HEK293 (cell line): ENCODE data around the gene RPS19.

Experiments
- CTCF ChIA-PET: fragments of 350-600 bp; formaldehyde crosslinking; extraction: SDS; loops from one replicate; lab custom pipeline; 2021; ENCODE audit warnings: antibody characterized with exemption; lab: Yijun Ruan, JAX
- POLR2A ChIA-PET: fragments of 300-600 bp; formaldehyde crosslinking; extraction: SDS; loops from one replicate; lab custom pipeline; 2020; ENCODE audit warnings: antibody characterized with exemption, inconsistent platforms; lab: Yijun Ruan, JAX
- H3K27ac ChIP-seq: fragments of 200-500 bp; sonication (Bioruptor generic); 2 replicates; pipeline ENCODE4 v1.5.1; 2014; ENCODE audit warnings: low read depth, low read length, control low read depth, inconsistent platforms; ENCODE audit errors: extremely low read depth
- H3K36me3 ChIP-seq, 2 experiments: fragments of 200-500 bp in 1 of 2; sonication (Bioruptor generic) in 1 of 2; 1 replicate in 1 of 2; 2 replicates in 1 of 2; pipeline ENCODE4 v1.5.1; 2014 to 2017; ENCODE audit warnings: inconsistent platforms in 2 of 2, low read length in 2 of 2; ENCODE audit not compliant: control insufficient read depth in 2 of 2, insufficient read depth in 1 of 2
- H3K4me1 ChIP-seq: fragments of 200-500 bp; sonication (Bioruptor generic); 2 replicates; pipeline ENCODE4 v1.5.1; 2014; ENCODE audit warnings: mild to moderate bottlenecking, low read length, inconsistent platforms; ENCODE audit not compliant: control insufficient read depth, insufficient read depth
- H3K4me3 ChIP-seq: 2 replicates; pipeline ENCODE4 v1.5.1; 2011; ENCODE audit warnings: low read depth, mild to moderate bottlenecking, control low read depth, low read length, moderate library complexity
- H3K9me3 ChIP-seq: fragments of 200-500 bp; sonication (Bioruptor generic); 2 replicates; pipeline ENCODE4 v1.5.1; 2014; ENCODE audit warnings: low read depth, low read length, inconsistent platforms; ENCODE audit not compliant: control insufficient read depth, insufficient read depth
- AEBP2 ChIP-seq: fragments of 450-650 bp; formaldehyde crosslinking; IDR thresholded peaks from 2 replicates; pipeline ENCODE4 v1.5.1; 2016; ENCODE audit warnings: missing biosample characterization, missing genetic modification characterization, borderline replicate concordance
- EGR2 ChIP-seq: fragments of 450-650 bp; formaldehyde crosslinking; IDR thresholded peaks from 2 replicates; pipeline ENCODE4 v1.5.1; 2016; ENCODE audit warnings: low read depth, missing biosample characterization, missing genetic modification characterization
- KLF1 ChIP-seq: fragments of 450-650 bp; formaldehyde crosslinking; IDR thresholded peaks from 2 replicates; pipeline ENCODE4 v1.5.1; 2016; ENCODE audit warnings: missing biosample characterization, missing genetic modification characterization
- KLF17 ChIP-seq: fragments of 450-650 bp; formaldehyde crosslinking; IDR thresholded peaks from 2 replicates; pipeline ENCODE4 v1.5.1; 2016; ENCODE audit warnings: missing biosample characterization, missing genetic modification characterization
- MYNN ChIP-seq: fragments of 450-650 bp; formaldehyde crosslinking; IDR thresholded peaks from 2 replicates; pipeline ENCODE4 v1.5.1; 2016; ENCODE audit warnings: missing biosample characterization, missing genetic modification characterization, borderline replicate concordance
- PBX3 ChIP-seq: sonication (generic); formaldehyde crosslinking; IDR thresholded peaks from 2 replicates; pipeline ENCODE4 v1.8.1; 2022; ENCODE audit warnings: mild to moderate bottlenecking, moderate library complexity, missing genetic modification reagents
- TCF7L2 ChIP-seq: IDR thresholded peaks from 2 replicates; pipeline ENCODE4 v1.6.1; 2011; ENCODE audit warnings: low read depth, mild to moderate bottlenecking, inconsistent platforms, low read length, moderate library complexity, borderline replicate concordance
- ZBTB17 ChIP-seq: fragments of 450-650 bp; formaldehyde crosslinking; IDR thresholded peaks from 2 replicates; pipeline ENCODE4 v1.5.1; 2016; ENCODE audit warnings: missing biosample characterization, missing genetic modification characterization
- ZFHX2 ChIP-seq: fragments of 450-650 bp; formaldehyde crosslinking; conservative IDR thresholded peaks from 2 replicates; pipeline ENCODE4 v1.5.1; 2016; ENCODE audit warnings: missing biosample characterization, missing genetic modification characterization
- ZNF184 ChIP-seq: fragments of 450-650 bp; IDR thresholded peaks from 2 replicates; pipeline ENCODE4 v1.5.1; 2018; ENCODE audit warnings: missing biosample characterization, mild to moderate bottlenecking, missing genetic modification characterization
- ZNF223 ChIP-seq: fragments of 450-650 bp; formaldehyde crosslinking; IDR thresholded peaks from 2 replicates; pipeline ENCODE4 v1.5.1; 2016; ENCODE audit warnings: missing biosample characterization, missing genetic modification characterization
- ZNF24 ChIP-seq: fragments of 450-650 bp; formaldehyde crosslinking; IDR thresholded peaks from 2 replicates; pipeline ENCODE4 v1.5.1; 2016; ENCODE audit warnings: missing biosample characterization, missing genetic modification characterization
- ZNF274 ChIP-seq, 2 experiments: fragments of 200-500 bp in 1 of 2; fragments of 450-650 bp in 1 of 2; sonication (Bioruptor generic) in 1 of 2; formaldehyde crosslinking in 1 of 2; IDR thresholded peaks; 2 replicates each; pipeline versions ENCODE4 v1.5.1 to v1.6.1; 2014 to 2016; ENCODE audit warnings: borderline replicate concordance in 1 of 2, inconsistent platforms in 1 of 2, low read length in 1 of 2, missing biosample characterization in 1 of 2, missing genetic modification characterization in 1 of 2
- ZNF366 ChIP-seq: fragments of 450-650 bp; formaldehyde crosslinking; conservative IDR thresholded peaks from 2 replicates; pipeline ENCODE4 v1.5.1; 2016; ENCODE audit warnings: missing biosample characterization, missing genetic modification characterization
- ZNF501 ChIP-seq: fragments of 450-650 bp; formaldehyde crosslinking; IDR thresholded peaks from 2 replicates; pipeline ENCODE4 v1.5.1; 2016; ENCODE audit warnings: missing biosample characterization, missing genetic modification characterization
- ZNF521 ChIP-seq: fragments of 450-650 bp; formaldehyde crosslinking; IDR thresholded peaks from 2 replicates; pipeline ENCODE4 v1.5.1; 2017; ENCODE audit warnings: missing biosample characterization, mild to moderate bottlenecking, missing genetic modification characterization
- ZNF530 ChIP-seq: fragments of 450-650 bp; formaldehyde crosslinking; IDR thresholded peaks from 2 replicates; pipeline ENCODE4 v1.5.1; 2016; ENCODE audit warnings: low read depth, missing biosample characterization, missing genetic modification characterization
- ZNF585B ChIP-seq: fragments of 450-650 bp; formaldehyde crosslinking; IDR thresholded peaks from 2 replicates; pipeline ENCODE4 v1.5.1; 2016; ENCODE audit warnings: missing biosample characterization, missing genetic modification characterization
- ZNF596 ChIP-seq: fragments of 450-650 bp; IDR thresholded peaks from 2 replicates; pipeline ENCODE4 v1.5.0; 2018; ENCODE audit warnings: missing biosample characterization, mild to moderate bottlenecking, missing genetic modification characterization, moderate library complexity

RPS19 gene

GRCh38 chr19:41886761-41887710 lies 27.0 kb downstream of the RPS19 start:
- peaks cover 11% of the 10 kb centered on the region; the same call in 1 of the 2 replicates for H3K4me1 ChIP-seq
- peaks cover 16 to 20% of the 10 kb centered on the region in 2 experiments for H3K36me3 ChIP-seq
- POLR2A ChIA-PET: interaction anchor here (0.5 to 5.1 kb wide), 5 partner anchors 14 to 151 kb away, joined by 3 to 68 read pairs (median 4); partner anchors contain the start of gene RPS19
- no peak overlapping the region for H3K4me3 ChIP-seq
- H3K27ac ChIP-seq: peak overlapping the region; percentile 22; the same call in 1 of the 2 replicates
- CTCF ChIA-PET: interaction anchor here (0.8 to 3.8 kb wide), 5 partner anchors 11 to 63 kb away, joined by 3 to 22 read pairs (median 4); no protein-coding TSS in a partner anchor
- TF ChIP-seq ZNF521 (tag by site-specific recombination): peak; percentile 86; the same call in 1 of the 2 replicates
- peak; percentile 62 for TF ChIP-seq KLF17 (tag by site-specific recombination)
- TF ChIP-seq ZNF366: peak; percentile 87
- TF ChIP-seq ZFHX2 (tag by site-specific recombination): 0 out of 2 replicates have a peak, but pooled peaks have one; percentile 47
- TF ChIP-seq KLF1 (tag by site-specific recombination): peak; percentile 77
- TF ChIP-seq ZNF223 (tag by site-specific recombination): no peak
- peak; percentile 33; the same call in 1 of the 2 replicates for TF ChIP-seq ZBTB17 (tag by site-specific recombination)
- peak; percentile 67 for TF ChIP-seq EGR2 (tag by site-specific recombination)
- no peak for TF ChIP-seq ZNF530 (tag by site-specific recombination)
- no peaks in the 10 kb centered on the region for H3K9me3 ChIP-seq

- peaks cover 20 to 23% of the 10 kb centered on the region in 2 experiments for H3K36me3 ChIP-seq
- peaks cover 11% of the 10 kb centered on the region; the same call in 1 of the 2 replicates for H3K4me1 ChIP-seq
- TF ChIP-seq MYNN (tag by site-specific recombination) (no peak), ZNF274 (IDR thresholded peaks at IDR 0.05; ENCODE audit: low read length) (no peak), ZNF274 (tag by site-specific recombination; IDR thresholded peaks at IDR 0.05; ENCODE audit: borderline replicate concordance) (no peak), KLF1 (tag by site-specific recombination) (peak; percentile 84), EGR2 (tag by site-specific recombination) (peak; percentile 89), ZFHX2 (tag by site-specific recombination) (peak; percentile 80), KLF17 (tag by site-specific recombination) (peak; percentile 38; the same call in 1 of the 2 replicates), TCF7L2 (no peak), ZNF24 (tag by site-specific recombination) (no peak)
- ChIA-PET CTCF (interaction anchor here (0.7 to 1.3 kb wide), 6 partner anchors 15 to 63 kb away, joined by 3 to 5 read pairs (median 4); no protein-coding TSS in a partner anchor), POLR2A (interaction anchor here (0.5 to 1.3 kb wide), 2 partner anchors 11 to 152 kb away, joined by 3 to 4 read pairs; no protein-coding TSS in a partner anchor)
- no peaks in the 10 kb centered on the region for H3K9me3 ChIP-seq
- no peak overlapping the region for H3K4me3 ChIP-seq
- no peak overlapping the region for H3K27ac ChIP-seq
Measured at GRCh38 chr19:41887711-41888382, 27.8 kb downstream of the RPS19 start.

- Histone ChIP-seq H3K36me3 (peaks cover 20 to 24% of the 10 kb centered on the region in 2 experiments), H3K4me1 (peaks cover 7% of the 10 kb centered on the region; the same call in 1 of the 2 replicates), H3K4me3 (no peak overlapping the region), H3K9me3 (no peaks in the 10 kb centered on the region), H3K27ac (0 out of 2 replicates have a peak overlapping the region, but pooled peaks have one; percentile 4)
- TF ChIP-seq PBX3 (no peak), AEBP2 (tag by site-specific recombination) (no peak), ZNF585B (tag by site-specific recombination) (no peak), ZNF596 (tag by site-specific recombination) (no peak), ZNF184 (no peak), ZNF501 (no peak)
- ChIA-PET CTCF (interaction anchor here (0.6 to 1.7 kb wide), 5 partner anchors 16 to 120 kb away, joined by 3 to 5 read pairs (median 4); no protein-coding TSS in a partner anchor), POLR2A (interaction anchor here (0.7 to 1.3 kb wide), 3 partner anchors 10 to 16 kb away, joined by 3 to 4 read pairs (median 4); no protein-coding TSS in a partner anchor)
Measured at GRCh38 chr19:41888926-41889325, 28.9 kb downstream of the RPS19 start.
